Measurements from ENCODE around the gene PRKAG1. TPM values are rescaled to one million over a fixed set of nuclear protein-coding genes. Genes with fewer than 3 reads are reported as not detected.

Gene PRKAG1
- total RNA-seq = 69.4 and 86.2 TPM in 2 replicates

GRCh38 chr12:49018261-49019119 lies at the start of gene PRKAG1:
TSS of gene PRKAG1 (minus strand) at chr12:49018776. CDS start at chr12:49018740, 36 bp downstream.

DNA sequence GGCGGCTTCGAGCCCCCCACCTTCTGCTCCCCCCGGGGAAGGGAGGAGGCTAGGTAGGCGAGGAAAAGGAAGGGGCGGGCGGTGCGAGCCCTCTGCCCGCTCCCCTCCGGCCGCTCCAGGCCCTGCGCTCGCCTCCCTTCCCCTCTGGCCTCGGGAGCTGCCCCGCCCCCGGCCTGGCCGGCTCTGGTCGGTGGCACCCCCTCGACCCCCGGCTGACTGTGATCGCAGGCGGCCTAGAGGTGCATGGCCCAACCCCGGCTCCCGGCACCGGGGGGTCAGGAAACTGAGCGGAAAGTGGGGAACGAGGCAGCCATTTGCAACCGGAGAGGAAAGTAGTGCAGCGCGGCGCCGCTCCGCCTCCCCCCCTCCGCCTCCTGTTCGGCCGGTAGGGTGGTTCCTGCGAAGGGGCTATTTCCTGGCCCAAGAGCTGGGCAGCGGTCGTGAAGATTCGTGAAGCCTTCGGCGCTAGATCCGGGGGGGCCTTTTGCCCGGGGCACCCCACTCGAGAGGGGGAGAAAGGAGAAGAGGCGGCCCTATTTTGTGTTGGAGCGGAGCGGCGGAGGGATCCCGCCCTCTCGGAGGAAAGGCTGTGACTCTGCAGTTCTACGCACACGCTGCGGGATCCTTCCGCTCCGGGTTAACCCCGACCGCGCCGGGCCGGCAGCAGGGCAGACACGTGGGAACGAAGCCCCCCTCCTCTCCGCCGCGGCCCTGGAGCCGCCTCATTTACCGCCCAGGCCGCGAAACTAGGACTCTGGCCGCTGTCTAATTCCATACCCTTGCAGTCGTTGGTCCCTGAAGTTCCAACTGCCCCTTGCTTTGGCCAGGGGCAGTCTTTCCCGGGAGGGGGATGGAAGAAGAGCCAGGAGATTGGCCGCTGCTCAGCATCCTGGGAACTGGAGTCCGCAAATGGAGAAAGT lies 41.9 kb upstream of the PRKAG1 start, which contains the start of gene KMT2D:
Gene KMT2D (minus strand): TSS at position 558 of the 920 bp plus-strand sequence. CDS start 5,470 bp downstream, outside the sequence.

DNA sequence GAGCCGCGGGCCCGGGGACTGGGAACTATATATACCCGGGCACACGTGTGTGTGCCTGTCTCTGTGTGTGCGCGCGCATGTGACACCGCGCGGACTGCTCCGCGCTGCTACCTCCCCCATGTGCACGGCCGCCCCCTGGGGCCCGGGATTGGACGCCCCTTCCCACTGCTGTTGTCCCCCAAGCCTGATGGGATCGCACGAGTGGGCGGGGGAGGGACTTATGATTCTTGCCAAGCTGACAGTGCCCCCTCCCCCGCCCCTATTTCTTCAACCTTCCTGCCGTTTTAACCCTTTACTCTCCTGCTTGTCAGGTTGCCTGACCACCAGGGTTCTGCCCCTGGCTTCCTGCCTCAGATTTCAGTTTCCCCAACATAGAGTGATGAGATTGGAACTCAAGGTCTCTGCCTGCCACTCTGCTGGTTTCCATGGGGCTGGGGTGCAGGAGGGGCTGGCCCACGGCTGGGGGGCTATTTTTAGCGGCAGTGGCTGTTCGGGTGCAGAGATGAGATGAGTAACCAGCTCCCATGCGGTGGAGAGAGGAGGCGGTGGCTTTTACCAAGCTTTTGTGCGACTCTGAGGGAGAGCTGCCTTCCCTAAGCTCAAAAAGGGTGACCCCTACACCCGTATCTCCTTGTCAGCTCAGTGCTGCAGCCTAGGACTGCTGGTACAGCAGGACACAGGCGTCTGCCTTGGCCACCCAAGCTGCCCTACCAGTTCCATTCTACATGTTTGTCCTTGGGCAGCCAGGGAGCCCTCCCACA lies 19.0 kb downstream of the PRKAG1 start, which contains the start of gene DDN:
Gene DDN (minus strand): TSS at position 5 of the 761 bp plus-strand sequence. CDS start 88 bp downstream, outside the sequence.

GRCh38 chr12:48978291-48978740 lies 40.3 kb downstream of the PRKAG1 start, which contains the start of gene WNT1:
TSS of gene WNT1 (plus strand) at chr12:48978322. CDS start at chr12:48978651, 329 bp downstream.

DNA sequence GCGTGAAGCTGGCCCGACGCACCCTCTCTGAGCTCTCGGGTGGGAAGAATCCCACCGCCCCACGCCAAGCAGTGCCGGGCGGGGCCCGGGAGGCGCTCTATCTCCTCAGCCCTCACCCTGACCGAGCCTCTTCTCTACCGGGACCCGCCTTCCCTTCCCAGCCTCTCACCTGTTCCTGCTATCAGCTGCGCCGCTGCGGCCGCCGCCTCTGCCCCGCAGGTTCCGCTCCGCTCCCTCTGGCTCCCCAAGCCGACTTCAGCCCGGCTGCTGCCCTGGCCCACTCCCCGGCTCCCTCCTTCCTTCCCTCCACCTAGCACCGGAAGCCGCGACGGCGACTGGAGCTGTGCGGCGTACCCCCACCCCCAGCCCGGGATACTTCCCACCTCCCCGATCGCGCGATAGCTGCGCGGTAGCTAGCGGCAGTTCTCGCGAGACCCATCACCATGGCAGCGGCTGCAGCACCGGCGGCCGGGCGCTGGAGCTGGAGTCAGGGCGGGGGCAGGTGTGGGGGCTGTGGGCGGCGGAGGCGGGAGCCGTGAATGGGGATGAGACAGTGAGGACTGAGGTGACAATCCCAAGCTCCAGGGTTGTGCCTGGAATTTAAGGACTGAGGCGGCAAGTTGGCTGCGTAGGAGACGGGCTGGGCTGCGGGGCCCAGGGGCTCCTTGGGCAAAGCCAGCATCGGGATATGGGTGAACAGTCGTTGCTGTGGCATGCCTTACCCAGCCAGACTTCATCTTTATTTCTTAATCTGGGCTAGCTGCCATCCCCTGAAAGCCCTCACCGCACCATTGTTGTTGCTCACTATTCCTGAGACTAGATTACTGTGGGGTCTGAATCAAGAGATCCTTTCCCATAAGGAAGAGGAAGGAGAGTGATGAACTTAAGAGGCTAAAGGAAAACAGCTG lies 61.2 kb downstream of the PRKAG1 start, which contains the start of gene ARF3:
Gene ARF3 (minus strand): TSS at position 347 of the 908 bp plus-strand sequence. CDS start 16,392 bp downstream, outside the sequence.

Small RNA genes lying within 50 kb of the gene (small RNA-seq; reads per million reads assigned to genes)
- not detected for gene RNU6-940P (ENCODE audit: low replicate concordance)

Other genes with a start within 250 kb of the PRKAG1 start
- gene ADCY6, start 229.7 kb downstream of the PRKAG1 start, total RNA-seq = 34.1 and 41.4 TPM in 2 replicates
- gene CACNB3, start 200.3 kb downstream of the PRKAG1 start, total RNA-seq = 12.0 and 33.1 TPM in 2 replicates
- 64.1 and 74.2 TPM in 2 replicates for gene DDX23, start 166.6 kb downstream of the PRKAG1 start, total RNA-seq
- 0.44 TPM in 1 of 2 replicates, not detected in the other for gene RND1, start 152.9 kb downstream of the PRKAG1 start, total RNA-seq
- 17.0 and 44.4 TPM in 2 replicates for gene FKBP11, start 93.3 kb downstream of the PRKAG1 start, total RNA-seq
- 74.4 and 88.6 TPM in 2 replicates for gene ARF3, start 61.3 kb downstream of the PRKAG1 start, total RNA-seq
- gene WNT10B, start 47.0 kb downstream of the PRKAG1 start, total RNA-seq = under 0.01 TPM in 1 of 2 replicates, not detected in the other
- not detected in 2 replicates for gene WNT1, start 40.5 kb downstream of the PRKAG1 start, total RNA-seq
- gene DDN, start 19.4 kb downstream of the PRKAG1 start, total RNA-seq = 0.14 TPM in 1 of 2 replicates, not detected in the other
- gene KMT2D, start 42.0 kb upstream of the PRKAG1 start, total RNA-seq = 42.5 and 43.3 TPM in 2 replicates
- gene RHEBL1, start 51.2 kb upstream of the PRKAG1 start, total RNA-seq = 0.22 and 1.6 TPM in 2 replicates
- gene DHH, start 76.0 kb upstream of the PRKAG1 start, total RNA-seq = under 0.01 TPM in 2 replicates
- 60.3 and 72.0 TPM in 2 replicates for gene LMBR1L, start 92.1 kb upstream of the PRKAG1 start, total RNA-seq
- 336 and 3,581 TPM in 2 replicates for gene TUBA1B, start 112.6 kb upstream of the PRKAG1 start, total RNA-seq
- gene TUBA1A, start 170.3 kb upstream of the PRKAG1 start, total RNA-seq = 185 and 1,342 TPM in 2 replicates
- gene TUBA1C, start 246.3 kb upstream of the PRKAG1 start, total RNA-seq = 372 and 1,859 TPM in 2 replicates